HepG2 (cell line): ENCODE data around the gene C9orf43. TPM values are rescaled to one million over a fixed set of nuclear protein-coding genes. Genes with fewer than 3 reads are reported as not detected.

Source experiments
- FOXC1 ChIP-seq: sonication (generic); formaldehyde crosslinking; IDR thresholded peaks from 2 replicates; pipeline ENCODE4 v1.8.0; 2022; ENCODE audit warnings: mild to moderate bottlenecking, missing genetic modification reagents, borderline replicate concordance
- KDM1A ChIP-seq: IDR thresholded peaks from 2 replicates; pipeline ENCODE4 v1.6.1; 2016; ENCODE audit warnings: missing compliant biosample characterization
- MAX ChIP-seq: IDR thresholded peaks from 2 replicates; pipeline ENCODE4 v1.6.1; 2012; ENCODE audit warnings: inconsistent platforms
- MBD4 ChIP-seq: IDR thresholded peaks from 2 replicates; pipeline ENCODE4 v1.6.1; 2012; ENCODE audit warnings: low read length, inconsistent platforms, borderline replicate concordance
- NR2F6 ChIP-seq, 2 experiments: IDR thresholded peaks; 2 replicates each; pipeline ENCODE4 v1.6.1; 2016; ENCODE audit warnings: antibody characterized with exemption in 1 of 2, mild to moderate bottlenecking in 1 of 2
- PCBP2 ChIP-seq: fragments of 200-400 bp; formaldehyde crosslinking; optimal IDR thresholded peaks from 2 replicates; pipeline ENCODE3; 2018; ENCODE audit warnings: low read length, low read depth; ENCODE audit not compliant: poor library complexity, severe bottlenecking
- POGK ChIP-seq: sonication (generic); formaldehyde crosslinking; conservative IDR thresholded peaks from 2 replicates; pipeline ENCODE4 v1.8.0; 2022; ENCODE audit warnings: mild to moderate bottlenecking, moderate library complexity, missing genetic modification reagents
- ZBTB39 ChIP-seq: sonication (generic); formaldehyde crosslinking; IDR thresholded peaks from 2 replicates; pipeline ENCODE4 v1.5.0; 2020; ENCODE audit warnings: missing genetic modification reagents
- ZFP91 ChIP-seq: sonication (generic); formaldehyde crosslinking; IDR thresholded peaks from 2 replicates; pipeline ENCODE4 v1.9.0; 2022; ENCODE audit warnings: missing genetic modification reagents, mild to moderate bottlenecking, borderline replicate concordance
- ZNF691 ChIP-seq: sonication (generic); formaldehyde crosslinking; IDR thresholded peaks from 2 replicates; pipeline ENCODE4 v1.4.0; 2020; ENCODE audit warnings: missing genetic modification reagents, low read depth, mild to moderate bottlenecking, borderline replicate concordance
- polyA plus RNA-seq, 8 experiments: library from polyadenylated mRNA; depleted of rRNA in 3 of 8; stranded (reverse) in 7 of 8; unstranded in 1 of 8; fragments of >200 nt; fragmentation: Illumina TruSeq in 4 of 8; extraction: Trizol in 4 of 8; gene quantifications; 2 replicates each; pipeline versions ENCODE4 v1.2.1 to v1.2.3, GENCODE V29; 2011 to 2016; ENCODE audit warnings: low read depth in 4 of 8, missing spikeins in 1 of 8, mixed read lengths in 1 of 8; ENCODE audit not compliant: insufficient read depth in 1 of 8
- total RNA-seq, 5 experiments: library from RNA; depleted of rRNA; stranded (reverse); fragments of >200 nt; fragmentation: Illumina TruSeq; extraction: Trizol; gene quantifications; 2 replicates each; pipeline ENCODE4 v1.2.3, GENCODE V29; 2016; ENCODE audit warnings: low read depth in 1 of 5

Gene C9orf43
- total and polyA plus RNA-seq, 2 of the 13 experiments (the other 11 are each of a cell fraction or from before 2014, with no cell fraction given) = 0.24 to 0.31 TPM

GRCh38 chr9:113386571-113387393, 23.8 kb upstream of the C9orf43 start (continued):
- TF ChIP-seq ZBTB39 (CRISPR knock-in tag) (no peak), ZFP91 (0 out of 2 replicates have a peak, but pooled peaks have one; percentile 3), PCBP2 (no peak), KDM1A (CRISPR knock-in tag) (0 out of 2 replicates have a peak, but pooled peaks have one; percentile 52), MAX (0 out of 2 replicates have a peak, but pooled peaks have one; percentile 16), POGK (CRISPR knock-in tag) (no peak), NR2F6 (IDR thresholded peaks at IDR 0.05) (no peak; the same call in 1 of the 2 replicates), NR2F6 (CRISPR knock-in tag; IDR thresholded peaks at IDR 0.05) (peak; percentile 65; the same call in 1 of the 2 replicates), FOXC1 (CRISPR knock-in tag) (0 out of 2 replicates have a peak, but pooled peaks have one; percentile 12), MBD4 (0 out of 2 replicates have a peak, but pooled peaks have one; percentile 0), ZNF691 (CRISPR knock-in tag) (0 out of 2 replicates have a peak, but pooled peaks have one; percentile 64)
